WI38 (cell line): ENCODE data around the gene NFKBIB.

Source experiments
- H3K4me3 ChIP-seq: 2 replicates; pipeline ENCODE4 v1.5.1; 2011; ENCODE audit warnings: low read depth, mild to moderate bottlenecking, control low read depth, low read length
- CTCF ChIP-seq: IDR thresholded peaks from 2 replicates; pipeline ENCODE4 v1.5.1; 2012; ENCODE audit warnings: low read depth, mild to moderate bottlenecking, control low read depth, low read length

Gene NFKBIB

GRCh38 chr19:38901683-38902082 lies 1.9 kb downstream of the NFKBIB start:
- H3K4me3 ChIP-seq: no peak overlapping the region
- no peak for TF ChIP-seq CTCF

GRCh38 chr19:38904581-38905539 lies 5.1 kb downstream of the NFKBIB start:
- no peak overlapping the region for H3K4me3 ChIP-seq
- no peak for TF ChIP-seq CTCF

- no peak overlapping the region for H3K4me3 ChIP-seq
- no peak for TF ChIP-seq CTCF
Measured at GRCh38 chr19:38905620-38906019, 5.9 kb downstream of the NFKBIB start.

- no peak for TF ChIP-seq CTCF
- no peak overlapping the region for H3K4me3 ChIP-seq
Measured at GRCh38 chr19:38907227-38907626, 7.5 kb downstream of the NFKBIB start.

GRCh38 chr19:38907670-38908069 lies 7.9 kb downstream of the NFKBIB start:
- TF ChIP-seq CTCF: no peak
- no peak overlapping the region for H3K4me3 ChIP-seq

- H3K4me3 ChIP-seq: no peak overlapping the region
- no peak for TF ChIP-seq CTCF
Measured at GRCh38 chr19:38908911-38909310, 9.1 kb downstream of the NFKBIB start.

DNA sequence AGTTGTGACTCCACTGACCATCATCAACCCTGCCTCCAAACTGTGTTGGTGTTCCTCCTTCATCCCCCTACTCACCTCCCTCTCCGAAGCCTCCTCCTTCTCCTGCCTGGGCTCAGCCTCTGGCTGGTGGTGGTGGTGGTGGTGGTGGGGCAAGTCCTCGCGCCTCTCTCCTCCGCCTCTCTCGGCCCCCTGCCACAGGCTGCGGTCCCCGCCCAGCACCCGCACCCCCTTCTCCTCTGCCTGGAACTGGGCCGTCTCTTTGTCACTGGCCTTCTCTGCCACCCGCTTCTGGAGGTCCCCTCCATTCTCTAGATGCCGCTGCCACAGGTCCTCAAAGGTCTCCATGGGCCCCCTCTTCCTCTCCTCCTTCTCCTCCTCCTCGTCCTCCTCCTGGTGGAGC lies 10.7 kb downstream of the NFKBIB start:
- no peak overlapping the region for H3K4me3 ChIP-seq
- no peak for TF ChIP-seq CTCF
